IMR-90 (cell line): ENCODE data around the gene NOTCH2. TPM values are rescaled to one million over a fixed set of nuclear protein-coding genes. Genes with fewer than 3 reads are reported as not detected.

Experiments
- ATAC-seq: fragments of 200-7000 bp; cut with Tn5 transposase; 2 replicates; pipeline ENCODE4 v1.9.1; 2020; ENCODE audit warnings: low read depth, mild to moderate bottlenecking, moderate library complexity
- BruUV-seq: library from RNA; stranded (reverse); fragments of 400-500 nt; replicated peaks from 2 replicates; lab custom pipeline; 2021; lab: Mats Ljungman, UMichigan
- CTCF ChIA-PET: fragments of 300-600 bp; formaldehyde crosslinking; extraction: SDS; loops from one replicate; lab custom pipeline; 2021; ENCODE audit warnings: antibody characterized with exemption; lab: Yijun Ruan, JAX
- POLR2A ChIA-PET: fragments of 300-600 bp; sonication (Branson Sonifier 250); formaldehyde crosslinking; loops from one replicate; lab custom pipeline; 2022; ENCODE audit warnings: antibody characterized with exemption; ENCODE audit not compliant: unreplicated experiment; lab: Charles Lee
- DNase-seq: peaks from one replicate; pipeline ENCODE4 v3.0.0; 2013
- H2AFZ ChIP-seq: replicated peaks from 2 replicates; pipeline ENCODE3; 2013; ENCODE audit warnings: low read length, mild to moderate bottlenecking; ENCODE audit not compliant: poor library complexity
- H2AK5ac ChIP-seq: 2 replicates; pipeline ENCODE4 v1.6.1; 2013; ENCODE audit warnings: low read depth, low read length, inconsistent platforms
- H2AK9ac ChIP-seq: replicated peaks from 2 replicates; pipeline ENCODE3; 2013; ENCODE audit warnings: mild to moderate bottlenecking, low read depth, low read length, moderate library complexity; ENCODE audit not compliant: poor library complexity
- H2BK120ac ChIP-seq: 2 replicates; pipeline ENCODE4 v1.6.1; 2013; ENCODE audit warnings: low read depth, low read length, inconsistent platforms
- H2BK15ac ChIP-seq: 3 replicates; pipeline ENCODE4 v1.6.1; 2013; ENCODE audit warnings: low read depth, low read length, inconsistent platforms
- H2BK20ac ChIP-seq: 2 replicates; pipeline ENCODE4 v1.6.1; 2013; ENCODE audit warnings: low read depth, mild to moderate bottlenecking, inconsistent platforms, low read length, moderate library complexity
- H2BK5ac ChIP-seq: 2 replicates; pipeline ENCODE4 v1.6.1; 2013; ENCODE audit warnings: mild to moderate bottlenecking, low read depth, low read length, inconsistent platforms; ENCODE audit not compliant: poor library complexity, severe bottlenecking
- H3K14ac ChIP-seq: replicated peaks from 2 replicates; pipeline ENCODE4 v1.6.1; 2013; ENCODE audit warnings: low read depth, low read length, inconsistent platforms
- H3K18ac ChIP-seq: 2 replicates; pipeline ENCODE4 v1.6.1; 2013; ENCODE audit warnings: low read depth, low read length, control low read depth
- H3K23ac ChIP-seq: 2 replicates; pipeline ENCODE4 v1.6.1; 2013; ENCODE audit warnings: low read depth, low read length, inconsistent platforms
- H3K27ac ChIP-seq: 2 replicates; pipeline ENCODE4 v1.5.1; 2013; ENCODE audit warnings: mild to moderate bottlenecking, control low read depth, low read length; ENCODE audit not compliant: insufficient read depth
- H3K27me3 ChIP-seq: 2 replicates; pipeline ENCODE4 v1.6.1; 2013; ENCODE audit warnings: low read length; ENCODE audit not compliant: control insufficient read depth, insufficient read depth
- H3K36me3 ChIP-seq: 2 replicates; pipeline ENCODE4 v1.6.1; 2013; ENCODE audit warnings: low read length, mixed read lengths; ENCODE audit not compliant: control insufficient read depth, insufficient read depth
- H3K4ac ChIP-seq: 2 replicates; pipeline ENCODE4 v1.6.1; 2013; ENCODE audit warnings: low read depth, low read length, inconsistent platforms
- H3K4me1 ChIP-seq: 2 replicates; pipeline ENCODE4 v1.6.1; 2013; ENCODE audit warnings: low read length, mixed read lengths; ENCODE audit not compliant: control insufficient read depth, insufficient read depth
- H3K4me2 ChIP-seq: 2 replicates; pipeline ENCODE4 v1.6.1; 2013; ENCODE audit warnings: low read depth, mild to moderate bottlenecking, control low read depth, low read length, moderate library complexity
- H3K4me3 ChIP-seq: 2 replicates; pipeline ENCODE4 v1.5.1; 2013; ENCODE audit warnings: low read depth, mild to moderate bottlenecking, control low read depth, low read length, moderate library complexity; ENCODE audit not compliant: insufficient read depth
- H3K56ac ChIP-seq: 2 replicates; pipeline ENCODE4 v1.6.1; 2013; ENCODE audit warnings: low read length, inconsistent platforms; ENCODE audit not compliant: insufficient read depth; ENCODE audit errors: extremely low read depth
- H3K79me1 ChIP-seq, 2 experiments: 2 replicates each; pipeline ENCODE4 v1.6.1; 2013; ENCODE audit warnings: low read length in 2 of 2, inconsistent platforms in 1 of 2, low read depth in 1 of 2
- H3K9ac ChIP-seq: 2 replicates; pipeline ENCODE4 v1.6.1; 2013; ENCODE audit warnings: low read depth, low read length, control low read depth
- H3K9me1 ChIP-seq: 2 replicates; pipeline ENCODE4 v1.6.1; 2013; ENCODE audit warnings: low read length, inconsistent platforms; ENCODE audit not compliant: insufficient read depth
- H3K9me3 ChIP-seq: 2 replicates; pipeline ENCODE4 v1.6.1; 2013; ENCODE audit warnings: low read length; ENCODE audit not compliant: control insufficient read depth, insufficient read depth
- H4K20me1 ChIP-seq: 2 replicates; pipeline ENCODE4 v1.6.1; 2013; ENCODE audit warnings: low read length, inconsistent platforms; ENCODE audit not compliant: insufficient read depth
- H4K5ac ChIP-seq: 2 replicates; pipeline ENCODE4 v1.6.1; 2013; ENCODE audit warnings: mild to moderate bottlenecking, low read depth, low read length, control low read depth
- H4K8ac ChIP-seq, 2 experiments: 2 replicates each; pipeline ENCODE4 v1.6.1; 2013; ENCODE audit warnings: low read depth in 2 of 2, low read length in 2 of 2, control low read depth in 1 of 2, inconsistent platforms in 1 of 2
- H4K91ac ChIP-seq: 2 replicates; pipeline ENCODE4 v1.6.1; 2013; ENCODE audit warnings: low read depth, low read length, inconsistent platforms; ENCODE audit not compliant: insufficient read depth
- RFX5 ChIP-seq: IDR thresholded peaks from 2 replicates; pipeline ENCODE4 v1.8.0; 2012; ENCODE audit warnings: low read depth, mild to moderate bottlenecking, low read length, moderate library complexity
- SMC3 ChIP-seq: fragments of 150-350 bp; IDR thresholded peaks from 2 replicates; pipeline ENCODE4 v1.6.1; 2016; ENCODE audit warnings: low read depth, mild to moderate bottlenecking, antibody characterized with exemption, low read length, moderate library complexity
- WGBS, 2 experiments: methylation state at CpG; one replicate each; pipeline versions ENCODE4 v1.1.5 to v1.1.7; 2013; ENCODE audit warnings: missing lambda C conversion rate in 2 of 2; ENCODE audit not compliant: insufficient read length in 1 of 2; ENCODE audit errors: extremely low coverage in 2 of 2; 5-methylcytosine and 5-hydroxymethylcytosine counted together
- dilution Hi-C: fragments of 300-500 bp; cut with HindIII; formaldehyde crosslinking; loops from one replicate; pipeline ENCODE4 v1.14.3; 2018; ENCODE audit warnings: low sequenced_read_pairs; ENCODE audit not compliant: unreplicated experiment
- in situ Hi-C: fragments of 300-500 bp; cut with MboI; formaldehyde crosslinking; loops from 3 replicates; pipeline ENCODE4 v1.14.3; 2019; ENCODE audit warnings: low sequenced_read_pairs, inconsistent platforms, mixed read lengths
- intact Hi-C: fragments of 100-400 bp; cut with micrococcal nuclease; formaldehyde crosslinking; loops from 2 replicates; pipeline ENCODE4 v1.10.0; 2022
- polyA plus RNA-seq, 3 experiments: library from polyadenylated mRNA; depleted of rRNA; stranded (reverse); fragments of >200 nt; gene quantifications; 2 replicates each; pipeline ENCODE4 v1.2.3, GENCODE V29; 2012; ENCODE audit warnings: low replicate concordance in 1 of 3
- total RNA-seq: library from RNA; depleted of rRNA; stranded (reverse); fragments of >200 nt; gene quantifications from 2 replicates; pipeline ENCODE4 v1.2.3, GENCODE V29; 2012

Gene NOTCH2
- total and polyA plus RNA-seq, 2 of the 4 experiments (the other 2 are of a cell fraction): 40.4 to 131 TPM

DNA sequence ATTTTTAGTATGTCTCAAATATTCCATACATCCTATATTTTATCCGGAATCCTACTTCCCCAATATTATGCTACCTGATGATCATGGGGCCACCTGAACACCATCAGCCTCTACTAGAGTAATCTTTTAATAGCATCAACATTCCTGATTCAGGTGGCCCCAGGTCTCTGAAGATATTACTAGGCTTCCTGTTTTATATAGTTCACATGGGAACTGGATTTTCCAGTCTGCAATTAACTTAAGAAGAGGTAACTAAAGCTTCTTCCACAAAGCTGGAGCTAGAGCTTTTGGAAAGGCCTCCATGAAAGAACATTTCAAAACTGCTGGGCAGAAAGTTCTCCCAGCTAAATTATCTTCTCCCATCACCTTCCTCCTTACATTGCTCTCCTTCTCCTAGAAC lies 100.9 kb downstream of the NOTCH2 start:
- BruUV-seq: no TSS peak
- no peak overlapping the region for H3K4me3 ChIP-seq
- no peak overlapping the region for H2BK20ac ChIP-seq
- H3K56ac ChIP-seq: no peak overlapping the region
- TF ChIP-seq RFX5: no peak
- TF ChIP-seq SMC3: no peak
- in situ Hi-C loops (no loop called here), dilution Hi-C loops (no loop called here), intact Hi-C loops (no loop called here)
- H3K9me1 ChIP-seq: peaks cover 35% of the 10 kb centered on the region
- WGBS, 2 experiments: no CpG with 5 or more reads among the region's 1 CpG
- H4K20me1 ChIP-seq: peaks cover 20% of the 10 kb centered on the region
- no peak overlapping the region for H3K14ac ChIP-seq
- ChIA-PET CTCF (interaction anchor here (0.6 to 1.4 kb wide), 4 partner anchors 8 to 21 kb away, joined by 3 to 5 read pairs (median 4); no protein-coding TSS in a partner anchor), POLR2A (no interaction called here)
- no peak overlapping the region for H2AK9ac ChIP-seq
- no peak overlapping the region for H2AK5ac ChIP-seq
- ATAC-seq: no peak
- H3K9ac ChIP-seq: no peak overlapping the region
- H3K4me1 ChIP-seq: peaks cover 14% of the 10 kb centered on the region
- H2AFZ ChIP-seq: no peak overlapping the region
- H2BK15ac ChIP-seq: no peak overlapping the region
- no peak overlapping the region for H2BK120ac ChIP-seq
- H3K23ac ChIP-seq: no peak overlapping the region
- DNase-seq: no peak
- H3K4me2 ChIP-seq: no peak overlapping the region
- H3K9me3 ChIP-seq: no peaks in the 10 kb centered on the region
- no peak overlapping the region for H4K91ac ChIP-seq
- no peak overlapping the region for H3K18ac ChIP-seq
- peaks cover 36% of the 10 kb centered on the region for H3K36me3 ChIP-seq
- H4K8ac ChIP-seq: no peak overlapping the region
- no peak overlapping the region for H4K5ac ChIP-seq
- peaks cover 39 to 65% of the 10 kb centered on the region in 2 experiments for H3K79me1 ChIP-seq
- no peak overlapping the region for H3K27ac ChIP-seq
- H3K27me3 ChIP-seq: no peaks in the 10 kb centered on the region
- H2BK5ac ChIP-seq: no peak overlapping the region
- no peak overlapping the region for H3K4ac ChIP-seq
